Activated CD4-positive, alpha-beta T cell treated with anti-CD3 and anti-CD28 coated beads, Interleukin-2, Interleukin-6, amounts not matched to agents 100 ng/mL and 50 ng/mL, durations not matched to agents 16 hours and 8 hours (primary cell): ENCODE results near the gene RCN2.
"Not testable (repeated sequence)": the region's sequence is repeated elsewhere in the genome, so short reads cannot be mapped to it uniquely, and the experiment has no call there.

Source experiments
- DNase-seq: peaks from one replicate; pipeline ENCODE4 v3.0.0-alpha.2; 2020

Gene RCN2

DNA sequence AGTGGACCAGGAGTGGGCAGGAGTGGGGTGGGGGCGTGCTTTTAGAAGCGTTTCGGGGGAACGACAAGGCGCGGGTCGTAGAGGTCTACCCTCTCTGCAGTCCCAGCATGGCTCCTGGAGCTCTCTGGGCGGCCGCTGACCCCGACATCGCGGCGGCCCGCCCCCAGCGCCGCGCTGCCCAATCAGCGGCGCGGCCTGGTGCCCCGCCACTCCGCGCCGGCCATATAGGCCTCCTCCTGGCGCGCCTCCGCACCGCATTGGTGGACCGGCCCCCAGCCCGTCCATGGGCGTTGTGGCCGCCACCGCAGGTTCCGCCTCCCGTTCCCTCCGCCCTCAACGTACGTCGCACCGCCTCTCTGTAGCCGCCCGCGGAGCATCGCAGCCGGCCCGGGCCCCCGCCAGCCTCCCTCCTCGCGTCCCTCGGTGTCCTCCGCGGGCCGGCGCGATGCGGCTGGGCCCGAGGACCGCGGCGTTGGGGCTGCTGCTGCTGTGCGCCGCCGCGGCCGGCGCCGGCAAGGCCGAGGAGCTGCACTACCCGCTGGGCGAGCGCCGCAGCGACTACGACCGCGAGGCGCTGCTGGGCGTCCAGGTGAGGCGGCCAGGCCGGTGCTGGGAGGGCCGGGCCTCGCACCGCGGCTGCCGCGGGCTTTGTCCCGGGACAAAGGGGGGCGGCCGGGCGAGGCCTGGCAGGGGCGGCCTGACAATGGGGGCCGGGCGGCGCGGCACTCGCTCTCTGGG, at the start of gene RCN2:
Gene RCN2 (plus strand): TSS at position 353 of the 738 bp plus-strand sequence. CDS start 93 bp downstream, at position 446.
- peak; percentile 96 for DNase-seq

DNA sequence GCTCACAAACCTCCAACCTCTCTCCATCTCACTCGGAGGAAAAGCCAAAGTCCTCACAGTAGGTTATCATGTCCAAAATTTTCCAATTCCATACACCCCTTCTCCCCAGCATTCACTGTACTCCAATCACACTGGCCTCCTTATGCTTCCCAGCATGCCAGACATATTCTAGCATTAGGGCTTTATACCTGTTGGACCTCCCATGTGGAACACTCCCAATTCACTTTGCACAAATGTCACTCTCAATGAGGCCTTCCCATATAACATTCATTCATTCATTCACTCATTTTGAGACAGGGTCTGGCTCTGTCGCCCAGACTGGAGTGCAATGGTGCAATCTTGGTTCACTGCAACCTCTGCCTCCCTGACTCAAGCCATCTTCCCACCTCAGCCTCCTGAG, 46.3 kb upstream of the RCN2 start:
- no peak for DNase-seq

DNA sequence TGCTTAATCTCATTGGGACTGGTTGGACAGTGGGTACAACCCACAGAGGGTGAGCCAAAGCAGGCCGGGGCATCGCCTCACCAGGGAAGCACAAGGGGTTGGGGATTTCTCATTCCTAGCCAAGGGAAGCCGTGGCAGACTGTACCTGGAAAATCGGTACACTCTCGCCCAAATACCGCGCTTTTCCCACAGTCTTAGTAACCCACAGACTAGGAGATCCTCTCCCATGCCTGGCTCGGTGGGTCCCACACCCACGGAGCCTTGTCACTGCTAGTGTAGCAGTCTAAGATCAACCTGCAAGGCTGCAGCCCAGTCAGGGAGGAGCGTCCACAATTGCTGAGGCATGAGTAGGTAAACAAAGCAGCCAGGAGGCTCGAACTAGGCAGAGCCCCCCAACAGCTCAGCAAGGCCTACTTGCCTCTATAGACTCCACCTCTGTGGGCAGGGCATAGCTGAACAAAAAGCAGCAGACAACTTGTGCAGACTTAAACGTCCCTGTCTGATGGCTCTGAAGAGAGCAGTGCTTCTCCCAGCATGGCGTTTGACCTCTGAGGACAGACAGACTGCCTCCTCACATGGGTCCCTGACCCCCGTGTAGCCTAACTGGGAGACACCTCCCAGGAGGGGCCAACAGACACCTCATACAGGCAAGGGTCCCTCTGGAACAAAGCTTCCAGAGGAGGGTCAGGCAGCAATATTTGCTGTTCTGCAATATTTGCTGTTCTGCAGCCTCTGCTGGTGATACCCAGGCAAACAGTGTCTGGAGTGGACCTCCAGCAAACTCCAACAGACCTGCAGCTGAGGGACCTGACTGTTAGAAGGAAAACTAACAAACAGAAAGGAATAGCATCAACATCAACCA, 44.0 kb upstream of the RCN2 start:
- DNase-seq, result not testable (repeated sequence)

DNA sequence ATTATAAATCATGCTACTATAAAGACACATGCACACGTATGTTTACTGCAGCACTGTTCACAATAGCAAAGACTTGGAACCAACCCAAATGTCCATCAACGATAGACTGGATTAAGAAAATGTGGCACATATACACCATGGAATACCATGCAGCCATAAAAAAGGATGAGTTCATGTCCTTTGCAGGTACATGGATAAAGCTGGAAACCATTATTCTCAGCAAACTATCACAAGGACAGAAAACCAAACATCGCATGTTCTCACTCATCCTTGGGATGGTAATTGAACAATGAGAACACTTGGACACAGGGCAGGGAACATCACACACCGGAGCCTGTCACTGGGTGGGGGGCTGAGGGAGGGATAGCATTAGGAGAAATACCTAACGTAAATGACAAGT, 38.7 kb upstream of the RCN2 start:
- not testable (repeated sequence) for DNase-seq

- DNase-seq, result no peak
Observed at GRCh38 chr15:76894174-76894573, 37.4 kb upstream of the RCN2 start.

- no peak for DNase-seq
Observed at GRCh38 chr15:76898102-76898501, 33.4 kb upstream of the RCN2 start.

DNA sequence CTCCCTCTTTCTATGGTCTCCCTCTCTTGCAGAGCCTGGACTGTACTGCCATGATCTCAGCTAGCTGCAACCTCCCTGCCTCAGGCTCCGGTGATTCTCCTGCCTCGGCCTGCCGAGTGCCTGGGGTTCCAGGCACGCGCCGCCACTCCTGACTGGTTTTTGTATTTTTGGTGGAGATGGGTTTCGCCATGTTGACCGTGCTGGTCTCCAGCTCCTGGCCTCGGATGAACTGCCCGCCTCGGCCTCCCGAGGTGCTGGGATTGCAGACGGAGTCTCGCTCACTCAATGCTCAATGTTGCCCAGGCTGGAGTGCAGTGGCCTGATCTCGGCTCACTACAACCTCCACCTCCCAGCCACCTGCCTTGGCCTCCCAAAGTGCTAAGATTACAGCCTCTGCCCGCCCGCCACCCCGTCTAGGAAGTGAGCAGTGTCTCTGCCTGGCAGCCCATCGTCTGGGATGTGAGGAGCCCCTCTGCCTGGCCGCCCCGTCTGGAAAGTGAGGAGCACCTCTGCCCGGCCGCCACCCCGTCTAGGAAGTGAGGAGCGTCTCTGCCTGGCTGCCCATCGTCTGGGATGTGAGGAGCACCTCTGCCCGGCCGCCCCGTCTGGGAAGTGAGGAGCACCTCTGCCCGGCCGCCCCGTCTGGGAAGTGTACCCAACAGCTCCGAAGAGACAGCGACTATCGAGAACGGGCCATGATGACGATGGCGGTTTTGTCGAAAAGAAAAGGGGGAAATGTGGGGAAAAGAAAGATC, 32.2 kb upstream of the RCN2 start:
- DNase-seq, result not testable (repeated sequence)

DNA sequence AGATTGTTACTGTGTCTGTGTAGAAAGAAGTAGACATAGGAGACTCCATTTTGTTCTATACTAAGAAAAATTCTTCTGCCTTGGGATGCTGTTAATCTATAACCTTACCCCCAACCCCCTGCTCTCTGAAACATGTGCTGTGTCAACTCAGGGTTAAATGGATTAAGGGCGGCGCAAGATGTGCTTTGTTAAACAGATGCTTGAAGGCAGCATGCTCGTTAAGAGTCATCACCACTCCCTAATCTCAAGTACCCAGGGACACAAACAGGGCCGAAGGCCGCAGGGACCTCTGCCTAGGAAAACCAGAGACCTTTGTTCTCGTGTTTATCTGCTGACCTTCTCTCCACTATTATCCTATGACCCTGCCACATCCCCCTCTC, 31.6 kb upstream of the RCN2 start:
- not testable (repeated sequence) for DNase-seq

DNA sequence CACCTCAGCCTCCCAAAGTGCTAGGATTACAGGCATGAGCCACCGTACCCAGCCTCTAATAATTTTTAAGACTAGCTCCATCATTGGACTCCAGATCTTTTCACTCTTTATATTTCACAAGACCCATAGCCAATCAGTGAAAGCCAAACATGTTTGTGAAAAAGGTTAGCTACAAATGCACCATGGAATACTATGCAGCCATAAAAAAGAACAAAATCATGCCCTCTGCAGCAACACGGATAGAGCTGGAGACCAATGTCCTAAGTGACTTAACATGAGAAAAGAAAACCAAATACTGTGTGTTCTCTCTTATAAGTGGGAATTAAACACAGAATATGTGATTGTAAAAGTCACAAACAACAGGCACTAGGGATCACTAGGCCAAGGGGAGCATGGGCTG, 29.6 kb upstream of the RCN2 start:
- no peak for DNase-seq

GRCh38 chr15:76903251-76903681, 28.3 kb upstream of the RCN2 start:
- peak; percentile 40 for DNase-seq

- peak; percentile 25 for DNase-seq
Observed at GRCh38 chr15:76904461-76905012, 27.0 kb upstream of the RCN2 start.

- DNase-seq, result peak; percentile 96
Observed at GRCh38 chr15:76905013-76905839, 26.3 kb upstream of the RCN2 start, which contains the start of gene SCAPER. Gene SCAPER, minus strand, starts transcription at chr15:76905340. Its CDS starts 21,523 bp downstream, at chr15:76883817.

- no peak for DNase-seq
Observed at GRCh38 chr15:76905855-76906254, 25.7 kb upstream of the RCN2 start.

GRCh38 chr15:76912430-76912829, 19.1 kb upstream of the RCN2 start:
- DNase-seq, result no peak

DNA sequence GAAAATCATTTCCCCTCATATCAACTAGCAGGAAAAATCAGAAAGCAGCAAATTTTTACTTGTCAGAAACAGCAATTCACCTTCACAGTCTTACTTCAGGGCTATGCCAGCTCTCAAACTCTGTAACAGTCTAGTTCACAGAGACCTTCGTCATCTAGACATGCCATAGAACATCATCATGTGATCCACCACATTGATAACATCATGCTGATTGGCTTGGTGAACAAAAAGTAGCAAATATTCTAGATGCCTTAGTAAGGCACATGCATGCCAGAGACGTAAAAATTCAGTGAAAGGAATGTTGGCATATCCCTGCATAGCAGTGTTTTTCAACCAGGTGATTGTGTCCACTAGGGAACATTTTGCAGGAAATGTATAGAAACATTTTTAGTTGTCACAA, 17.8 kb upstream of the RCN2 start:
- DNase-seq, result no peak

DNA sequence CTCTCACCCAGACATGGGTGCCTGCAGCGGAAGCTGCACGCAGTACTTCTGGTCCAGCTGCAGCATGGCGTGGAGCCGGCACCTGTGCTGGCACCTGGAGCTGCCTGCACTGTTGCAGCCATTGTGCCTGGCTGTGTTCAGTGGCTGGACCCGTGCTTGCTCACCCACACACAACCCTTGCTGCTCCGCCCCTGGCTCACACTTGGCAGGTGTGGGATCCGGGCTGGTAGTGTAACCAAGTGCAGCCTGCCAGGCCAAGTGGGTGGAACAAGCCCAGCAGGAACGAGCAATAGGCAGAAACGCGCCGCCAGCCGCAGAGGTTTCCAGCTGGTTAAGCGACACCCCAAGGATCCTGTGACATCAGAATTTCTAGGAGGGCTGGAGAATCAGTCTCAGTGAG, 15.2 kb upstream of the RCN2 start:
- no peak for DNase-seq

- DNase-seq, result no peak
Observed at GRCh38 chr15:76928201-76928600, 3.3 kb upstream of the RCN2 start.

GRCh38 chr15:76929011-76929760, 2.4 kb upstream of the RCN2 start:
- no peak for DNase-seq

DNA sequence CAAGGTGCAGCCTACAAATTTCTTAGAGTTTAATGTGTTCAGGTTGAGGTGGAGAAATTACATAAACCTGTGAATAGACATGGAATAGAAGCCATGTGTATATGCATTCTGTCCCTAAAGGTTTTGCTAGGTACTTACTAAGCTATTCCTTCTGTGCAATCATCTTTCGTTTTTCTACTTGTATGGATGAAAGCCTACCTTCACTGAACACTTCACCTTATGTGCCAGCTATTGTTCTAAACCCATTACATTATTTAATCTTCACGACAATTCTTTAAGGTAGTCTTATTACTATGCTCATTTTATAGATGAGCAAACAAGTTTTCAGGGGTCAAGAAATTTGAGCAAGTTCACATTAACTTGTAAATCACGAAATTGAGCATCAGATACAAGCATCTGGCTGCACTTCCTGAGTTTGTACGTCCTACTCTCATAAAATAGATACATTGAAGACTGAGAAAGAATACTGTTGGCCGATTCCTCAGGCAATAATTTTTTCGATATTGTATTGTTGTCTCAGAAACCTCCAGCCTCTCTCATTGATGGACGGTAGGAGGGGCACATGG, 635 bp upstream of the RCN2 start:
- no peak for DNase-seq

DNA sequence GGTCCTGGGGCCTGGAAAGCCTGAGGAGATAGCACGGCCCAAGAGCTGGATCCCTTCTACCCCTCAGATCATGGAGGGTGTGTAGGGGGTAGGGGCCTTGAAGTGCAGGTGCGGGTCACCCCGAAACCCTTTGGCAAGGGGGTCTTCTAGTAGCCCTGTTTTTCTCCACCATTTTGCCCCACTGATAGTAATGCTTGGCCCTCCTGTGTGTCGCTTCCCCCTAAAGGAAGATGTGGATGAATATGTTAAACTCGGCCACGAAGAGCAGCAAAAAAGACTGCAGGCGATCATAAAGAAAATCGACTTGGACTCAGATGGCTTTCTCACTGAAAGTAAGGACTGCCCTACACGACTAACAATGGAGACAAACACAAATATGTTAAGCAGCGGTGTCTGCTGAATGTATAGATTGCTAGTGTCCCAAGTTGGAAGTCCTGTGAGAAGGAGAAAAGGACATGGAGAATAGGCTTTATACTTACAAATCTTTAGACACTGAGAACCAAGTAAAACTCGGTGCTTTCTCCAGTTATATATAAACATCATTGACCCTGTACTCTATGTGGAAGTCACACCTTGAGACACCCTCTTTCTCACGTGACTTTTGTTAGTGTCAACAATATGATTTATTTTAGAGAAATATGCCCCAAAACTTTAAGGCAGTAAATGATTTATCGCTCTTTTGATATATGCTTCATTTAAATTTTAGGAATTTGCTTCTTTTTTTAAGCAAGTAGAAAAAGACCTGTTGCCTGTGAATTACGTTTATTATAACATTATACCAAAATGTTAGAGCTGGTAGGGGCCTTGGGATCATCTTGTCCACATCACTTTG, 802 bp downstream of the RCN2 start:
- DNase-seq, result no peak
